WERI-Rb-1 (cell line): Measurements from ENCODE around the gene NCOR2.

Source experiments
- DNase-seq: peaks from one replicate; pipeline ENCODE4 v3.0.0-alpha.2; 2020
- H3K27ac ChIP-seq: fragments of 250-450 bp; sonication (Bioruptor Pico); 2 replicates; pipeline ENCODE4 v1.5.1; 2020; ENCODE audit warnings: mild to moderate bottlenecking, moderate library complexity
- H3K27me3 ChIP-seq: fragments of 250-450 bp; sonication (Bioruptor Pico); 2 replicates; pipeline ENCODE4 v1.5.1; 2021; ENCODE audit warnings: mild to moderate bottlenecking, low read depth, moderate library complexity; ENCODE audit not compliant: insufficient read depth, severe bottlenecking
- H3K36me3 ChIP-seq: fragments of 250-450 bp; sonication (Bioruptor Pico); 2 replicates; pipeline ENCODE4 v1.5.1; 2020; ENCODE audit warnings: mild to moderate bottlenecking, moderate library complexity
- H3K4me3 ChIP-seq: 2 replicates; pipeline ENCODE4 v1.5.1; 2011; ENCODE audit warnings: low read depth, mild to moderate bottlenecking, control low read depth, low read length
- H3K9me3 ChIP-seq: fragments of 250-450 bp; sonication (Bioruptor Pico); 2 replicates; pipeline ENCODE4 v1.5.1; 2021; ENCODE audit warnings: mild to moderate bottlenecking, moderate library complexity; ENCODE audit not compliant: severe bottlenecking
- CTCF ChIP-seq: IDR thresholded peaks from 2 replicates; pipeline ENCODE4 v1.5.1; 2011; ENCODE audit warnings: low read depth, mild to moderate bottlenecking, control low read depth, inconsistent platforms, low read length

The NCOR2 gene

GRCh38 chr12:124564971-124565491 lies 2.4 kb downstream of the NCOR2 start:
- TF ChIP-seq CTCF = no peak
- DNase-seq = no peak
- Histone ChIP-seq H3K27ac (peak overlapping the region; percentile 50), H3K4me3 (no peak overlapping the region; the same call in 1 of the 2 replicates), H3K36me3 (peaks cover 20% of the 10 kb centered on the region), H3K9me3 (no peaks in the 10 kb centered on the region), H3K27me3 (no peaks in the 10 kb centered on the region)

GRCh38 chr12:124564232-124564958 lies 3.0 kb downstream of the NCOR2 start:
- Histone ChIP-seq H3K27ac (peak overlapping the region; percentile 62), H3K36me3 (peaks cover 24% of the 10 kb centered on the region), H3K9me3 (no peaks in the 10 kb centered on the region), H3K4me3 (peak overlapping the region; percentile 24), H3K27me3 (no peaks in the 10 kb centered on the region)
- no peak for TF ChIP-seq CTCF
- DNase-seq = no peak

- no peak for TF ChIP-seq CTCF
- Histone ChIP-seq H3K27me3 (no peaks in the 10 kb centered on the region), H3K4me3 (no peak overlapping the region), H3K27ac (peak overlapping the region; percentile 43), H3K36me3 (peaks cover 28% of the 10 kb centered on the region), H3K9me3 (no peaks in the 10 kb centered on the region)
- no peak for DNase-seq
These were observed 3.6 kb downstream of the NCOR2 start for GRCh38 chr12:124563809-124564208.

GRCh38 chr12:124563401-124563800 lies 4.0 kb downstream of the NCOR2 start:
- DNase-seq = no peak
- Histone ChIP-seq H3K27ac (no peak overlapping the region; the same call in 1 of the 2 replicates), H3K4me3 (no peak overlapping the region), H3K9me3 (no peaks in the 10 kb centered on the region), H3K27me3 (no peaks in the 10 kb centered on the region), H3K36me3 (peaks cover 30% of the 10 kb centered on the region)
- no peak for TF ChIP-seq CTCF

- Histone ChIP-seq H3K27me3 (no peaks in the 10 kb centered on the region), H3K27ac (peak overlapping the region; percentile 40; the same call in 1 of the 2 replicates), H3K36me3 (peaks cover 30% of the 10 kb centered on the region), H3K9me3 (no peaks in the 10 kb centered on the region), H3K4me3 (no peak overlapping the region)
- DNase-seq = no peak
- no peak for TF ChIP-seq CTCF
These were observed 4.6 kb downstream of the NCOR2 start for GRCh38 chr12:124562796-124563181.
